ENCODE results near the gene FAM168A. TPM values are rescaled to one million over a fixed set of nuclear protein-coding genes. Genes with fewer than 3 reads are reported as not detected.

The FAM168A gene
- polyA plus RNA-seq, 4 donors = 5.4 to 18.8 (median 9.9) TPM

GRCh38 chr11:73384872-73385689, 212.8 kb downstream of the FAM168A start:
- WGBS, 3 donors = 55 to 73% (median 65%) methylated on average over 21 of the region's 21 CpGs
- no peak overlapping the region for H3K4me3 ChIP-seq (ENCODE audit: low read depth in 1 of 3, low read length in 3 of 3)
- peak overlapping the region; percentile 8 to 55 (median 22) for H3K27ac ChIP-seq (ENCODE audit: low read depth in 1 of 3, low read length in 2 of 3)
- no peaks in the 10 kb centered on the region for H3K27me3 ChIP-seq (ENCODE audit: control insufficient read depth in 3 of 3, insufficient read depth in 3 of 3, low read length in 3 of 3)
- DNase-seq (no peak), FAIRE-seq (no peak)
- H3K36me3 ChIP-seq (ENCODE audit: control insufficient read depth in 3 of 3, insufficient read depth in 2 of 3, low read depth in 1 of 3, low read length in 3 of 3) = peaks cover 0 to 7% (median 0%) of the 10 kb centered on the region in 3 donors
- H3K4me1 ChIP-seq (ENCODE audit: control insufficient read depth in 3 of 3, insufficient read depth in 2 of 3, low read depth in 1 of 3, low read length in 2 of 3) = peaks cover 2 to 36% (median 9%) of the 10 kb centered on the region in 3 donors
- no peaks in the 10 kb centered on the region for H3K9me3 ChIP-seq (ENCODE audit: control insufficient read depth in 2 of 2, insufficient read depth in 1 of 2, low read depth in 1 of 2, low read length in 1 of 2)

- FAIRE-seq = no peak
- no peak for DNase-seq
- Histone ChIP-seq H3K36me3 (ENCODE audit: control insufficient read depth in 3 of 3, insufficient read depth in 2 of 3, low read depth in 1 of 3, low read length in 3 of 3) (peaks cover 0 to 11% (median 0%) of the 10 kb centered on the region in 3 donors), H3K9me3 (ENCODE audit: control insufficient read depth in 2 of 2, insufficient read depth in 1 of 2, low read depth in 1 of 2, low read length in 1 of 2) (no peaks in the 10 kb centered on the region), H3K4me1 (ENCODE audit: control insufficient read depth in 3 of 3, insufficient read depth in 2 of 3, low read depth in 1 of 3, low read length in 2 of 3) (peaks cover 2 to 36% (median 9%) of the 10 kb centered on the region in 3 donors), H3K27me3 (ENCODE audit: control insufficient read depth in 3 of 3, insufficient read depth in 3 of 3, low read length in 3 of 3) (no peaks in the 10 kb centered on the region), H3K4me3 (ENCODE audit: low read depth in 1 of 3, low read length in 3 of 3) (no peak overlapping the region), H3K27ac (ENCODE audit: low read depth in 1 of 3, low read length in 2 of 3) (peak overlapping the region in 1 of 3 donors; percentile 55)
- WGBS, 3 donors = 75 to 85% (median 83%) methylated on average over 4 of the region's 4 CpGs
Observed at GRCh38 chr11:73384531-73384871, 213.4 kb downstream of the FAM168A start.

- no peak for DNase-seq
- Histone ChIP-seq H3K4me3 (ENCODE audit: low read depth in 1 of 3, low read length in 3 of 3) (no peak overlapping the region), H3K36me3 (ENCODE audit: control insufficient read depth in 3 of 3, insufficient read depth in 2 of 3, low read depth in 1 of 3, low read length in 3 of 3) (peaks cover 0 to 8% (median 0%) of the 10 kb centered on the region in 3 donors), H3K27me3 (ENCODE audit: control insufficient read depth in 3 of 3, insufficient read depth in 3 of 3, low read length in 3 of 3) (no peaks in the 10 kb centered on the region), H3K27ac (ENCODE audit: low read depth in 1 of 3, low read length in 2 of 3) (peak overlapping the region in 1 of 3 donors; percentile 55), H3K9me3 (ENCODE audit: control insufficient read depth in 2 of 2, insufficient read depth in 1 of 2, low read depth in 1 of 2, low read length in 1 of 2) (no peaks in the 10 kb centered on the region), H3K4me1 (ENCODE audit: control insufficient read depth in 3 of 3, insufficient read depth in 2 of 3, low read depth in 1 of 3, low read length in 2 of 3) (peaks cover 2 to 36% (median 9%) of the 10 kb centered on the region in 3 donors)
- FAIRE-seq = no peak
- 89 to 95% (median 91%) methylated on average over 7 of the region's 7 CpGs for WGBS, 3 donors
Observed at GRCh38 chr11:73384125-73384441, 213.8 kb downstream of the FAM168A start.

- WGBS, 3 donors = 49 to 71% (median 55%) methylated on average over 9 of the region's 9 CpGs
- DNase-seq (peak; percentile 10 to 41), FAIRE-seq (no peak)
- no peak overlapping the region for H3K4me3 ChIP-seq (ENCODE audit: low read depth in 1 of 3, low read length in 3 of 3)
- no peaks in the 10 kb centered on the region for H3K27me3 ChIP-seq (ENCODE audit: control insufficient read depth in 3 of 3, insufficient read depth in 3 of 3, low read length in 3 of 3)
- peaks cover 0 to 7% (median 0%) of the 10 kb centered on the region in 3 donors for H3K36me3 ChIP-seq (ENCODE audit: control insufficient read depth in 3 of 3, insufficient read depth in 2 of 3, low read depth in 1 of 3, low read length in 3 of 3)
- peaks cover 2 to 36% (median 9%) of the 10 kb centered on the region in 3 donors for H3K4me1 ChIP-seq (ENCODE audit: control insufficient read depth in 3 of 3, insufficient read depth in 2 of 3, low read depth in 1 of 3, low read length in 2 of 3)
- no peaks in the 10 kb centered on the region for H3K9me3 ChIP-seq (ENCODE audit: control insufficient read depth in 2 of 2, insufficient read depth in 1 of 2, low read depth in 1 of 2, low read length in 1 of 2)
- H3K27ac ChIP-seq (ENCODE audit: low read depth in 1 of 3, low read length in 2 of 3) = peak overlapping the region in 1 of 3 donors; percentile 60
Observed at GRCh38 chr11:73383249-73384124, 214.4 kb downstream of the FAM168A start.

- no peak for DNase-seq
- peak overlapping the region in 1 of 3 donors; percentile 60 for H3K27ac ChIP-seq (ENCODE audit: low read depth in 1 of 3, low read length in 2 of 3)
- no peak overlapping the region for H3K4me3 ChIP-seq (ENCODE audit: low read depth in 1 of 3, low read length in 3 of 3)
Observed at GRCh38 chr11:73382747-73383146, 215.2 kb downstream of the FAM168A start.

GRCh38 chr11:73382183-73382582, 215.7 kb downstream of the FAM168A start:
- FAIRE-seq (no peak), DNase-seq (no peak)
- Histone ChIP-seq H3K27ac (ENCODE audit: low read depth in 1 of 3, low read length in 2 of 3) (peak overlapping the region in 1 of 3 donors; percentile 60), H3K36me3 (ENCODE audit: control insufficient read depth in 3 of 3, insufficient read depth in 2 of 3, low read depth in 1 of 3, low read length in 3 of 3) (peaks cover 0 to 7% (median 0%) of the 10 kb centered on the region in 3 donors), H3K4me1 (ENCODE audit: control insufficient read depth in 3 of 3, insufficient read depth in 2 of 3, low read depth in 1 of 3, low read length in 2 of 3) (peaks cover 2 to 39% (median 15%) of the 10 kb centered on the region in 3 donors), H3K4me3 (ENCODE audit: low read depth in 1 of 3, low read length in 3 of 3) (no peak overlapping the region), H3K9me3 (ENCODE audit: control insufficient read depth in 2 of 2, insufficient read depth in 1 of 2, low read depth in 1 of 2, low read length in 1 of 2) (no peaks in the 10 kb centered on the region), H3K27me3 (ENCODE audit: control insufficient read depth in 3 of 3, insufficient read depth in 3 of 3, low read length in 3 of 3) (no peaks in the 10 kb centered on the region)
- 90 to 94% (median 92%) methylated on average over 7 of the region's 7 CpGs for WGBS, 3 donors

More at GRCh38 chr11:73382747-73383146, 215.2 kb downstream of the FAM168A start:
- FAIRE-seq = no peak
- no peaks in the 10 kb centered on the region for H3K27me3 ChIP-seq (ENCODE audit: control insufficient read depth in 3 of 3, insufficient read depth in 3 of 3, low read length in 3 of 3)
- WGBS, 3 donors = 46 to 60% (median 54%) methylated on average over 2 to 3 of the region's 3 CpGs
- no peaks in the 10 kb centered on the region for H3K9me3 ChIP-seq (ENCODE audit: control insufficient read depth in 2 of 2, insufficient read depth in 1 of 2, low read depth in 1 of 2, low read length in 1 of 2)
- peaks cover 0 to 7% (median 0%) of the 10 kb centered on the region in 3 donors for H3K36me3 ChIP-seq (ENCODE audit: control insufficient read depth in 3 of 3, insufficient read depth in 2 of 3, low read depth in 1 of 3, low read length in 3 of 3)
- H3K4me1 ChIP-seq (ENCODE audit: control insufficient read depth in 3 of 3, insufficient read depth in 2 of 3, low read depth in 1 of 3, low read length in 2 of 3) = peaks cover 2 to 36% (median 9%) of the 10 kb centered on the region in 3 donors

- H3K36me3 ChIP-seq (ENCODE audit: control insufficient read depth in 3 of 3, insufficient read depth in 2 of 3, low read depth in 1 of 3, low read length in 3 of 3) = peaks cover 0 to 7% (median 0%) of the 10 kb centered on the region in 3 donors
- no peak overlapping the region for H3K27ac ChIP-seq (ENCODE audit: low read depth in 1 of 3, low read length in 2 of 3)
- DNase-seq = no peak
- H3K9me3 ChIP-seq (ENCODE audit: control insufficient read depth in 2 of 2, insufficient read depth in 1 of 2, low read depth in 1 of 2, low read length in 1 of 2) = no peaks in the 10 kb centered on the region
- H3K4me3 ChIP-seq (ENCODE audit: low read depth in 1 of 3, low read length in 3 of 3) = no peak overlapping the region
- no peak for FAIRE-seq
- WGBS, 3 donors = 77 to 86% (median 82%) methylated on average over 5 to 6 of the region's 6 CpGs
- H3K27me3 ChIP-seq (ENCODE audit: control insufficient read depth in 3 of 3, insufficient read depth in 3 of 3, low read length in 3 of 3) = no peaks in the 10 kb centered on the region
- H3K4me1 ChIP-seq (ENCODE audit: control insufficient read depth in 3 of 3, insufficient read depth in 2 of 3, low read depth in 1 of 3, low read length in 2 of 3) = peaks cover 2 to 42% (median 15%) of the 10 kb centered on the region in 3 donors
Observed at GRCh38 chr11:73381589-73381988, 216.3 kb downstream of the FAM168A start.

GRCh38 chr11:73380897-73381410, 217.0 kb downstream of the FAM168A start:
- WGBS, 3 donors = 91 to 95% (median 92%) methylated on average over 4 of the region's 4 CpGs
- H3K4me3 ChIP-seq (ENCODE audit: low read depth in 1 of 3, low read length in 3 of 3) = no peak overlapping the region
- peaks cover 2 to 36% (median 15%) of the 10 kb centered on the region in 3 donors for H3K4me1 ChIP-seq (ENCODE audit: control insufficient read depth in 3 of 3, insufficient read depth in 2 of 3, low read depth in 1 of 3, low read length in 2 of 3)
- no peak for DNase-seq
- no peaks in the 10 kb centered on the region for H3K9me3 ChIP-seq (ENCODE audit: control insufficient read depth in 2 of 2, insufficient read depth in 1 of 2, low read depth in 1 of 2, low read length in 1 of 2)
- FAIRE-seq = no peak
- peaks cover 0 to 3% (median 0%) of the 10 kb centered on the region in 3 donors for H3K36me3 ChIP-seq (ENCODE audit: control insufficient read depth in 3 of 3, insufficient read depth in 2 of 3, low read depth in 1 of 3, low read length in 3 of 3)
- H3K27ac ChIP-seq (ENCODE audit: low read depth in 1 of 3, low read length in 2 of 3) = no peak overlapping the region
- H3K27me3 ChIP-seq (ENCODE audit: control insufficient read depth in 3 of 3, insufficient read depth in 3 of 3, low read length in 3 of 3) = no peaks in the 10 kb centered on the region

Measured in small intestine (tissue), 7 donors.